Lower leg skin (tissue), 4 donors: ENCODE results near the gene PCP4. TPM values are rescaled to one million over a fixed set of nuclear protein-coding genes. Genes with fewer than 3 reads are reported as not detected.

Experiments
- DNase-seq, 2 donors: peaks; one replicate each; pipeline ENCODE4 v3.0.0-alpha.2; 2019; ENCODE audit warnings: low spot score in 2 of 2
- H3K4me3 ChIP-seq: fragments of 200-600 bp; sonication (generic); 2 replicates; pipeline ENCODE4 v1.5.1; 2017; ENCODE audit warnings: mild to moderate bottlenecking, low read depth; ENCODE audit not compliant: poor library complexity, severe bottlenecking
- CTCF ChIP-seq, 3 donors: fragments of 450-650 bp; IDR thresholded peaks; one replicate each; pipeline ENCODE4 v1.5.1; 2016; ENCODE audit warnings: antibody characterized with exemption in 3 of 3, mild to moderate bottlenecking in 3 of 3, moderate library complexity in 2 of 3
- POLR2A ChIP-seq, 2 donors: fragments of 450-650 bp; IDR thresholded peaks; one replicate each; pipeline ENCODE4 v1.6.1; 2016 to 2017; ENCODE audit warnings: antibody characterized with exemption in 2 of 2, mild to moderate bottlenecking in 1 of 2, moderate library complexity in 1 of 2
- WGBS, 2 donors: methylation state at CpG; one replicate each; pipeline ENCODE4 v1.1.5; 2018; 5-methylcytosine and 5-hydroxymethylcytosine counted together
- intact Hi-C: fragments of 100-400 bp; cut with DNase I; formaldehyde crosslinking; loops from one replicate; pipeline ENCODE4 v1.15.0; 2023; ENCODE audit warnings: low total_unique reads
- total RNA-seq, 4 donors: library from RNA; depleted of rRNA; stranded (reverse); fragments of >200 nt; gene quantifications; one replicate each; pipeline ENCODE4 v1.1.0, GENCODE V29; 2016

PCP4 gene
- total RNA-seq, 4 donors from 2014 or later: 0.83 to 5.8 (median 1.2) TPM

- no peak overlapping the region for H3K4me3 ChIP-seq
- 53 to 55% methylated on average over 4 of the region's 4 CpGs for WGBS, 2 donors
- intact Hi-C loops: no loop called here
- TF ChIP-seq POLR2A (IDR thresholded peaks at IDR 0.05): no peak
- TF ChIP-seq CTCF (IDR thresholded peaks at IDR 0.05): no peak
- DNase-seq: no peak
Observed at GRCh38 chr21:39837861-39838359, 29.3 kb upstream of the PCP4 start.

- DNase-seq: no peak
- no peak overlapping the region for H3K4me3 ChIP-seq
- 57 to 59% methylated on average over 22 of the region's 22 CpGs for WGBS, 2 donors
- intact Hi-C loops: no loop called here
- TF ChIP-seq CTCF (IDR thresholded peaks at IDR 0.05): no peak
- no peak for TF ChIP-seq POLR2A (IDR thresholded peaks at IDR 0.05)
Observed at GRCh38 chr21:39840373-39841097, 26.7 kb upstream of the PCP4 start.

GRCh38 chr21:39842741-39843459, 24.3 kb upstream of the PCP4 start:
- TF ChIP-seq POLR2A (IDR thresholded peaks at IDR 0.05): no peak
- TF ChIP-seq CTCF (IDR thresholded peaks at IDR 0.05): no peak

GRCh38 chr21:39843483-39843882, 23.8 kb upstream of the PCP4 start:
- intact Hi-C loops: no loop called here
- TF ChIP-seq CTCF (IDR thresholded peaks at IDR 0.05) (no peak), POLR2A (IDR thresholded peaks at IDR 0.05) (no peak)
- no peak for DNase-seq

More at GRCh38 chr21:39842741-39843459, 24.3 kb upstream of the PCP4 start:
- DNase-seq: no peak
- intact Hi-C loops: no loop called here
- WGBS, 2 donors: 71 to 85% methylated on average over 14 of the region's 14 CpGs
- no peak overlapping the region for H3K4me3 ChIP-seq

GRCh38 chr21:39843916-39844315, 23.3 kb upstream of the PCP4 start:
- no peak overlapping the region for H3K4me3 ChIP-seq
- no peak for DNase-seq
- TF ChIP-seq CTCF (IDR thresholded peaks at IDR 0.05) (no peak), POLR2A (IDR thresholded peaks at IDR 0.05) (no peak)
- intact Hi-C loops: no loop called here
- WGBS, 2 donors: 78 to 79% methylated on average over 5 of the region's 5 CpGs

More at GRCh38 chr21:39843483-39843882, 23.8 kb upstream of the PCP4 start:
- H3K4me3 ChIP-seq: no peak overlapping the region
- WGBS, 2 donors: 80 to 82% methylated on average over 4 of the region's 4 CpGs
